Measurements from ENCODE around the gene ZNF185. TPM values are rescaled to one million over a fixed set of nuclear protein-coding genes. Genes with fewer than 3 reads are reported as not detected.

The ZNF185 gene
- total RNA-seq, 1 experiment from 2014 or later = 15.8 TPM

DNA sequence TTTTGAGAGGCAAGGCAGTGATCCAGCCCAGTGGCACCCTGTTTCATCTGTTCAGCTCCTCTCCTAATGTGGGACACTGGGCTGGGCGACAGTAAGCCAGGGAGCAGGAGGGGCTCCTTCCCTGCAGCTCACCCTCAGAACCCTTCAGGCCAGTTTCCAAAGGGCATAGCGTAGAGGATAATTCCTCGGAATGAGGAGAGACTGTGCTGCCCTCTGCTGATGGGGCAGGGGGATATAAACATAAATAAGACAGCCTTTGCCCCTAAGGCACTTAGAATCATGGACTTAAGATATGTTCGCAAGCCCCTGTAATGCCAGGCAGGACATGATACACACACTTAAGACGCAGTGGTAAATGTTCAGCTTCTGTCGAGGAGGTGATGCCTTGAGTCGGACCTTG, 27.9 kb upstream of the ZNF185 start:
- ATAC-seq = peak; percentile 46; the same call in 1 of the 2 replicates
- CTCF ChIA-PET = no interaction called here
- H3K27ac ChIP-seq (ENCODE audit: low read depth, low read length) = no peak overlapping the region

DNA sequence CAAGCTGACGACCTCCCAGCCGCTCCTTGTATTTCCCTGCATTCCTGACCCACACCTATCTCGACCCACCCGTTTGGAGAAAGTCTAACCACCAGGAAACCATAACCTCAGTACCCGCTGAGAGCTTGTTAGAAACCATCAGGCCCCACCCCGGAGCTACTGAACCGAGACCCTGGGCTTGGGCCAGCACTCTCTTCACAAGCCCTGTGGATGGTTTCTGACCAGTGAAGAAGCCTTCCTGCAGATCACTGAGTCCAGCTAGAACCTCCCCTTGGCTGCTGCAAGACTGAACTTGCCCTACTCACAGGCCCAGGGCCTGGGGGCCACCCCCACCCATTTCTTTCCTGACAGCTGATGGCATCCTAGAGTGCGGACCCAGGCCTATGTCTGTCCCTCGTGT, 26.6 kb upstream of the ZNF185 start:
- BruUV-seq (replicated peaks) = no TSS peak
- H3K36me3 ChIP-seq (ENCODE audit: control insufficient read depth in 1 of 2, insufficient read depth in 2 of 2, low read length in 2 of 2) = no peaks in the 10 kb centered on the region; a peak in 1 of 4 replicates
- DNase-seq (ENCODE audit: low read depth, low spot score) = no peak
- no peak for ATAC-seq
- H4K20me1 ChIP-seq (ENCODE audit: insufficient read depth) = no peaks in the 10 kb centered on the region
- no peak overlapping the region for H3K4me2 ChIP-seq (ENCODE audit: low read length)
- H3K4me1 ChIP-seq (ENCODE audit: control insufficient read depth in 1 of 2, insufficient read depth in 2 of 2, low read length in 2 of 2) = no peaks in the 10 kb centered on the region
- POLR2A ChIA-PET = no interaction called here
- H3K27ac ChIP-seq (ENCODE audit: low read depth, low read length) = no peak overlapping the region
- H3K79me2 ChIP-seq (ENCODE audit: insufficient read depth, low read length) = no peaks in the 10 kb centered on the region
- intact Hi-C loops (cut with micrococcal nuclease) = no loop called here
- no peak overlapping the region for H2AFZ ChIP-seq (ENCODE audit: low read depth, low read length, poor library complexity, severe bottlenecking)
- CTCF ChIA-PET = no interaction called here
- H3K9me2 ChIP-seq (ENCODE audit: insufficient read depth) = no peaks in the 10 kb centered on the region
- H3K4me3 ChIP-seq (replicated peaks in 1 of 2; ENCODE audit: low read depth in 1 of 2, low read length in 2 of 2) = no peak overlapping the region
- no peaks in the 10 kb centered on the region for H3K9me3 ChIP-seq (ENCODE audit: control insufficient read depth in 1 of 2, insufficient read depth in 1 of 2, low read depth in 1 of 2, low read length in 2 of 2)
- H3K9ac ChIP-seq (ENCODE audit: low read length) = no peak overlapping the region
- RAD21 ChIA-PET (ENCODE audit: low non-redundant PET in 1 of 2, low total read pairs in 2 of 2, uncharacterized antibody in 2 of 2, unreplicated experiment in 2 of 2) = no interaction called here
- H3K27me3 ChIP-seq (ENCODE audit: insufficient read depth, low read length) = no peaks in the 10 kb centered on the region
- TF ChIP-seq REST (IDR thresholded peaks at IDR 0.05; ENCODE audit: low read depth) (no peak), ZBTB33 (IDR thresholded peaks at IDR 0.05; ENCODE audit: extremely low read depth, insufficient replicate concordance, low read length) (no peak), CTCF (IDR thresholded peaks at IDR 0.05 in 2 of 3, conservative IDR thresholded peaks at IDR 0.05 in 1 of 3; ENCODE audit: borderline replicate concordance in 1 of 3, insufficient read depth in 1 of 3, low read depth in 2 of 3, low read length in 2 of 3) (no peak)

More for the DNA sequence above, 27.9 kb upstream of the ZNF185 start:
- BruUV-seq (replicated peaks) = no TSS peak
- ChIA-PET RAD21 (ENCODE audit: low non-redundant PET in 1 of 2, low total read pairs in 2 of 2, uncharacterized antibody in 2 of 2, unreplicated experiment in 2 of 2) (no interaction called here), POLR2A (no interaction called here)
- Histone ChIP-seq H3K9me2 (ENCODE audit: insufficient read depth) (no peaks in the 10 kb centered on the region), H3K27me3 (ENCODE audit: insufficient read depth, low read length) (no peaks in the 10 kb centered on the region), H3K36me3 (ENCODE audit: control insufficient read depth in 1 of 2, insufficient read depth in 2 of 2, low read length in 2 of 2) (no peaks in the 10 kb centered on the region; a peak in 1 of 4 replicates), H3K9ac (ENCODE audit: low read length) (no peak overlapping the region), H4K20me1 (ENCODE audit: insufficient read depth) (no peaks in the 10 kb centered on the region), H3K4me2 (ENCODE audit: low read length) (no peak overlapping the region), H3K79me2 (ENCODE audit: insufficient read depth, low read length) (no peaks in the 10 kb centered on the region), H2AFZ (ENCODE audit: low read depth, low read length, poor library complexity, severe bottlenecking) (no peak overlapping the region), H3K9me3 (ENCODE audit: control insufficient read depth in 1 of 2, insufficient read depth in 1 of 2, low read depth in 1 of 2, low read length in 2 of 2) (no peaks in the 10 kb centered on the region), H3K4me1 (ENCODE audit: control insufficient read depth in 1 of 2, insufficient read depth in 2 of 2, low read length in 2 of 2) (no peaks in the 10 kb centered on the region), H3K4me3 (replicated peaks in 1 of 2; ENCODE audit: low read depth in 1 of 2, low read length in 2 of 2) (no peak overlapping the region)
- no peak for DNase-seq (ENCODE audit: low read depth, low spot score)
- intact Hi-C loops (cut with micrococcal nuclease) = no loop called here
- TF ChIP-seq SRF (IDR thresholded peaks at IDR 0.05; ENCODE audit: low read depth) (no peak), CTCF (IDR thresholded peaks at IDR 0.05 in 2 of 3, conservative IDR thresholded peaks at IDR 0.05 in 1 of 3; ENCODE audit: borderline replicate concordance in 1 of 3, insufficient read depth in 1 of 3, low read depth in 2 of 3, low read length in 2 of 3) (peak; percentile 7 to 23 (median 15); a peak in 1 of 6 replicates)

Data from HCT116 (cell line).